GM12878 (cell line): Measurements from ENCODE around the gene VSTM2B. TPM values are rescaled to one million over a fixed set of nuclear protein-coding genes. Genes with fewer than 3 reads are reported as not detected.

Source experiments
- ATAC-seq: fragments of 200-7000 bp; cut with Tn5 transposase; 3 replicates; pipeline ENCODE4 v1.9.1; 2020; ENCODE audit warnings: mild to moderate bottlenecking, moderate library complexity
- BruUV-seq: library from RNA; stranded (reverse); fragments of 400-500 nt; replicated peaks from 2 replicates; lab custom pipeline; 2021; lab: Mats Ljungman, UMichigan
- CTCF ChIA-PET: fragments of 300-600 bp; sonication (Branson Sonifier 250); formaldehyde crosslinking; extraction: SDS; loops from one replicate; lab custom pipeline; 2021; ENCODE audit warnings: inconsistent platforms; lab: Yijun Ruan, JAX
- POLR2A ChIA-PET: fragments of 350-600 bp; formaldehyde crosslinking; extraction: SDS; loops from one replicate; lab custom pipeline; 2021; ENCODE audit warnings: inconsistent platforms; lab: Charles Lee
- RAD21 ChIA-PET: fragments of 300-600 bp; sonication (Branson Sonifier 250); formaldehyde crosslinking; loops from one replicate; lab custom pipeline; 2023; ENCODE audit warnings: antibody characterized with exemption; ENCODE audit not compliant: unreplicated experiment; lab: Charles Lee
- SMC1A ChIA-PET: fragments of 300-600 bp; sonication (Branson Sonifier 250); formaldehyde crosslinking; loops from one replicate; lab custom pipeline; 2023; ENCODE audit not compliant: unreplicated experiment, uncharacterized antibody; lab: Charles Lee
- DNase-seq: peaks from one replicate; pipeline ENCODE4 v3.0.0-alpha.2; 2011; ENCODE audit warnings: low read depth, low spot score
- FAIRE-seq: peaks from 3 replicates; lab custom pipeline; 2011; peaks lifted over from hg19 to GRCh38; lab: Jason Lieb, UNC
- H2AFZ ChIP-seq: 2 replicates; pipeline ENCODE4 v1.6.0; 2011; ENCODE audit warnings: low read depth, low read length, control low read depth; ENCODE audit not compliant: control insufficient read depth
- H3K27ac ChIP-seq: 2 replicates; pipeline ENCODE4 v1.5.1; 2011; ENCODE audit warnings: control low read depth; ENCODE audit not compliant: control insufficient read depth, insufficient read depth
- H3K27me3 ChIP-seq, 2 experiments: replicated peaks in 1 of 2; 2 replicates each; pipeline versions ENCODE4 v1.6.0 to v1.6.1; 2011; ENCODE audit warnings: low read length in 1 of 2; ENCODE audit not compliant: control insufficient read depth in 2 of 2, insufficient read depth in 2 of 2
- H3K36me3 ChIP-seq, 2 experiments: 2 replicates each; pipeline ENCODE4 v1.5.1; 2011; ENCODE audit warnings: low read length in 1 of 2; ENCODE audit not compliant: control insufficient read depth in 2 of 2, insufficient read depth in 2 of 2
- H3K4me1 ChIP-seq: 2 replicates; pipeline ENCODE4 v1.6.1; 2011; ENCODE audit warnings: mild to moderate bottlenecking, low read length, moderate library complexity, mixed read lengths; ENCODE audit not compliant: control insufficient read depth, insufficient read depth
- H3K4me2 ChIP-seq: 2 replicates; pipeline ENCODE4 v1.6.0; 2011; ENCODE audit warnings: control low read depth; ENCODE audit not compliant: control insufficient read depth, insufficient read depth
- H3K4me3 ChIP-seq: fragments of 200-600 bp; sonication (generic); 2 replicates; pipeline ENCODE4 v1.5.1; 2016
- H3K79me2 ChIP-seq: 2 replicates; pipeline ENCODE4 v1.6.0; 2011; ENCODE audit warnings: low read length; ENCODE audit not compliant: control insufficient read depth, insufficient read depth
- H3K9ac ChIP-seq: 2 replicates; pipeline ENCODE4 v1.8.0; 2011; ENCODE audit warnings: low read length, control low read depth, mixed read lengths; ENCODE audit not compliant: control insufficient read depth, insufficient read depth
- H3K9me3 ChIP-seq: replicated peaks from 3 replicates; pipeline ENCODE4 v1.5.1; 2011; ENCODE audit warnings: mild to moderate bottlenecking, low read length; ENCODE audit not compliant: control insufficient read depth, insufficient read depth
- H4K20me1 ChIP-seq: 2 replicates; pipeline ENCODE4 v1.6.0; 2011; ENCODE audit not compliant: control insufficient read depth, insufficient read depth
- CHD4 ChIP-seq: fragments of 200-600 bp; sonication (generic); IDR thresholded peaks from 2 replicates; pipeline ENCODE4 v1.6.1; 2016; ENCODE audit warnings: mild to moderate bottlenecking
- ETV6 ChIP-seq, 2 experiments: fragments of 450-650 bp in 1 of 2; IDR thresholded peaks in 1 of 2; conservative IDR thresholded peaks in 1 of 2; 2 replicates each; pipeline ENCODE4 v1.6.1; 2014; ENCODE audit warnings: antibody characterized with exemption in 1 of 2, borderline replicate concordance in 1 of 2, low read depth in 1 of 2, mild to moderate bottlenecking in 1 of 2, moderate library complexity in 1 of 2
- LARP7 ChIP-seq: fragments of 450-650 bp; IDR thresholded peaks from 2 replicates; pipeline ENCODE4 v1.6.1; 2017; ENCODE audit warnings: mild to moderate bottlenecking
- NFYB ChIP-seq: IDR thresholded peaks from 2 replicates; pipeline ENCODE4 v1.6.1; 2011; ENCODE audit warnings: low read depth, mild to moderate bottlenecking, low read length, improper control_type of control experiment, moderate library complexity; ENCODE audit not compliant: insufficient read depth
- NR2F1 ChIP-seq: fragments of 450-650 bp; conservative IDR thresholded peaks from 2 replicates; pipeline ENCODE4 v1.6.1; 2017; ENCODE audit warnings: mild to moderate bottlenecking
- PAX8 ChIP-seq: fragments of 450-650 bp; IDR thresholded peaks from 2 replicates; pipeline ENCODE4 v1.6.1; 2017; ENCODE audit warnings: mild to moderate bottlenecking, moderate library complexity
- RAD51 ChIP-seq: fragments of 450-650 bp; IDR thresholded peaks from 2 replicates; pipeline ENCODE4 v1.6.1; 2016; ENCODE audit warnings: moderate library complexity, mild to moderate bottlenecking, inconsistent platforms
- REST ChIP-seq: IDR thresholded peaks from 2 replicates; pipeline ENCODE4 v1.6.1; 2012; ENCODE audit warnings: mild to moderate bottlenecking, low read depth, low read length
- SP1 ChIP-seq: IDR thresholded peaks from one replicate; pipeline ENCODE4 v1.6.1; 2011; ENCODE audit warnings: low read depth, low read length
- ZNF274 ChIP-seq: IDR thresholded peaks from one replicate; pipeline ENCODE4 v1.8.0; 2011; ENCODE audit not compliant: insufficient read length, insufficient read depth
- ZNF622 ChIP-seq: fragments of 450-650 bp; IDR thresholded peaks from 2 replicates; pipeline ENCODE4 v1.6.1; 2017; ENCODE audit warnings: mild to moderate bottlenecking, inconsistent platforms
- ZSCAN29 ChIP-seq: fragments of 450-650 bp; IDR thresholded peaks from 2 replicates; pipeline ENCODE4 v1.6.1; 2017; ENCODE audit warnings: mild to moderate bottlenecking, moderate library complexity
- WGBS: methylation state at CpG from one replicate; pipeline ENCODE4 v1.1.6; 2016; ENCODE audit warnings: low lambda C conversion rate; ENCODE audit not compliant: insufficient replicate concordance, insufficient coverage; ENCODE audit errors: missing lambda C conversion rate; 5-methylcytosine and 5-hydroxymethylcytosine counted together
- in situ Hi-C: fragments of 300-500 bp; cut with MboI; formaldehyde crosslinking; loops from 9 replicates; pipeline ENCODE4 v1.14.3; 2018; ENCODE audit warnings: mixed read lengths
- intact Hi-C: fragments of 100-400 bp; cut with micrococcal nuclease; formaldehyde crosslinking; loops from one replicate; pipeline ENCODE4 v1.14.2; 2022; ENCODE audit not compliant: unreplicated experiment
- polyA plus RNA-seq, 11 experiments: library from polyadenylated mRNA; depleted of rRNA in 4 of 11; unstranded in 6 of 11; stranded (reverse) in 5 of 11; fragments of >200 nt; fragmentation: Nextera tagmentation in 4 of 11; fragmentation: Illumina TruSeq in 1 of 11; extraction: Ambion mirVana in 4 of 11; extraction: Trizol in 1 of 11; gene quantifications; 1 replicate in 1 of 11; 2 replicates in 10 of 11; pipeline versions ENCODE4 v1.2.1 to v1.2.3, GENCODE V29; 2011 to 2016; ENCODE audit warnings: inconsistent platforms in 2 of 11, missing spikeins in 2 of 11, low read depth in 1 of 11
- total RNA-seq, 4 experiments: library from RNA; depleted of rRNA in 3 of 4; stranded (reverse); fragments of >200 nt in 3 of 4; fragmentation: Illumina TruSeq in 1 of 4; extraction: Trizol in 1 of 4; gene quantifications; 2 replicates each; pipeline versions ENCODE4 v1.2.1 to v1.2.3, GENCODE V29; 2013 to 2021

Gene VSTM2B
- total and polyA plus RNA-seq, 10 of the 15 experiments (the other 5 are each of a cell fraction or from before 2014, with no cell fraction given) = not detected

DNA sequence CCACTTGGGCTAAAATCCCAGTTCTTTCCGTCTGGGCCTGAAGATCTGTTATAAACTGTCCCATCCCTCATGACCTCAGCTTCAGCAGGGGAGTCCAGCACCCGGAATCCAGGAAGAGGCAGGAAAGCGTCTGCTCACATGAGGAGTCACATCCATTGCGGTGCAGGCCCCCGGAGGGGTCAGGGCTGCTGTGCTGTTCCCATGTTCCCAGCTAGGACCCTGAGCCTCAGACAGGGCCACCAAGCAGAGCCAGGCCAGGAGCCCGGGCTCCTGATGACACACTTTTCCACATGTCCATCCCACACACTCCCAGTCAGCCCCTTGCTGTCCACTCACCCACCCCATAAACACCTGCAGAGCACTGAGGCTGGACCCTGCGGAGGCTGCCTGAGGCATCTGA, 45.3 kb upstream of the VSTM2B start:
- no peak for DNase-seq
- no TSS peak for BruUV-seq
- Histone ChIP-seq H3K27me3 (no peaks in the 10 kb centered on the region), H3K9ac (no peak overlapping the region), H3K4me1 (no peaks in the 10 kb centered on the region), H3K36me3 (no peaks in the 10 kb centered on the region), H3K4me2 (no peak overlapping the region), H3K4me3 (no peak overlapping the region), H3K9me3 (no peaks in the 10 kb centered on the region; the same call in 2 of the 3 replicates), H3K27ac (no peak overlapping the region), H4K20me1 (no peaks in the 10 kb centered on the region), H3K79me2 (no peaks in the 10 kb centered on the region), H2AFZ (no peak overlapping the region)
- intact Hi-C loops = no loop called here
- ChIA-PET SMC1A (no interaction called here), CTCF (no interaction called here), POLR2A (no interaction called here), RAD21 (no interaction called here)
- no peak for FAIRE-seq
- in situ Hi-C loops = no loop called here
- no peak for ATAC-seq
- WGBS = 21% methylated on average over 7 of the region's 7 CpGs
- TF ChIP-seq NR2F1 = no peak
- TF ChIP-seq ZSCAN29 = no peak
- TF ChIP-seq PAX8 = no peak
- TF ChIP-seq REST = no peak
- no peak for TF ChIP-seq SP1
- no peak for TF ChIP-seq ZNF622
- TF ChIP-seq ZNF274 = no peak
- TF ChIP-seq ETV6 (conservative IDR thresholded peaks at IDR 0.05 in 1 of 2, IDR thresholded peaks at IDR 0.05 in 1 of 2; ENCODE audit: borderline replicate concordance in 1 of 2, low read depth in 1 of 2) = no peak
- no peak for TF ChIP-seq CHD4
- no peak for TF ChIP-seq NFYB
- no peak for TF ChIP-seq LARP7
- no peak for TF ChIP-seq RAD51
